Endothelial cell of umbilical vein (primary cell): ENCODE data around the gene DGKB. TPM values are rescaled to one million over a fixed set of nuclear protein-coding genes. Genes with fewer than 3 reads are reported as not detected.

Experiments used
- BruUV-seq: library from RNA; stranded (reverse); fragments of 400-500 nt; replicated peaks from 2 replicates; lab custom pipeline; 2021; lab: Mats Ljungman, UMichigan
- CTCF ChIA-PET: fragments of 300-600, 350-600 bp; sonication (Branson Sonifier 250); formaldehyde crosslinking; loops from one replicate; lab custom pipeline; 2021; ENCODE audit warnings: antibody characterized with exemption, inconsistent platforms; lab: Charles Lee
- POLR2A ChIA-PET: fragments of 300-600, 350-600 bp; sonication (Branson Sonifier 250); formaldehyde crosslinking; loops from one replicate; lab custom pipeline; 2021; ENCODE audit warnings: antibody characterized with exemption, inconsistent platforms; lab: Charles Lee
- DNase-seq: peaks from one replicate; pipeline ENCODE4 v3.0.0-alpha.2; 2011; ENCODE audit warnings: low read depth, low spot score
- FAIRE-seq: peaks from 2 replicates; lab custom pipeline; 2011; peaks lifted over from hg19 to GRCh38; lab: Jason Lieb, UNC
- H2AFZ ChIP-seq: 2 replicates; pipeline ENCODE4 v1.6.0; 2012; ENCODE audit warnings: low read depth, low read length, control low read depth, inconsistent platforms
- H3K27ac ChIP-seq: 2 replicates; pipeline ENCODE4 v1.5.1; 2011; ENCODE audit warnings: low read depth, mild to moderate bottlenecking, control low read depth, low read length, moderate library complexity; ENCODE audit not compliant: insufficient read depth
- H3K27me3 ChIP-seq, 2 experiments: 2 replicates each; pipeline versions ENCODE4 v1.6.0 to v1.6.1; 2011; ENCODE audit warnings: low read length in 2 of 2, mixed read lengths in 1 of 2; ENCODE audit not compliant: control insufficient read depth in 2 of 2, insufficient read depth in 2 of 2
- H3K36me3 ChIP-seq, 2 experiments: 2 replicates in 1 of 2; 3 replicates in 1 of 2; pipeline ENCODE4 v1.5.1; 2011; ENCODE audit warnings: low read length in 2 of 2, mild to moderate bottlenecking in 1 of 2, moderate library complexity in 1 of 2; ENCODE audit not compliant: control insufficient read depth in 2 of 2, insufficient read depth in 2 of 2; ENCODE audit errors: extremely low read depth in 1 of 2
- H3K4me1 ChIP-seq: 3 replicates; pipeline ENCODE4 v1.5.1; 2011; ENCODE audit warnings: mild to moderate bottlenecking, low read length; ENCODE audit not compliant: control insufficient read depth, insufficient read depth; ENCODE audit errors: extremely low read depth
- H3K4me2 ChIP-seq: 2 replicates; pipeline ENCODE4 v1.6.1; 2011; ENCODE audit warnings: low read length, control low read depth, mixed read lengths; ENCODE audit not compliant: insufficient read depth
- H3K4me3 ChIP-seq, 3 experiments: fragments of 200-600 bp in 1 of 3; sonication (generic), shearing (Covaris generic) in 1 of 3; replicated peaks in 1 of 3; 2 replicates each; pipeline ENCODE4 v1.5.1; 2011 to 2016; ENCODE audit warnings: control low read depth in 3 of 3, low read length in 3 of 3, mild to moderate bottlenecking in 2 of 3, inconsistent platforms in 1 of 3, low read depth in 1 of 3, moderate library complexity in 1 of 3; ENCODE audit not compliant: insufficient read depth in 1 of 3
- H3K79me2 ChIP-seq: 2 replicates; pipeline ENCODE4 v1.6.0; 2012; ENCODE audit warnings: low read length, inconsistent platforms; ENCODE audit not compliant: control insufficient read depth, insufficient read depth
- H3K9ac ChIP-seq: replicated peaks from 2 replicates; pipeline ENCODE3; 2011; ENCODE audit warnings: low read length, control low read depth; ENCODE audit not compliant: insufficient read depth; ENCODE audit errors: extremely low read depth
- H3K9me1 ChIP-seq: replicated peaks from 3 replicates; pipeline ENCODE4 v1.6.0; 2011; ENCODE audit warnings: mild to moderate bottlenecking, low read length; ENCODE audit not compliant: control insufficient read depth, insufficient read depth; ENCODE audit errors: extremely low read depth
- H3K9me3 ChIP-seq: replicated peaks from 2 replicates; pipeline ENCODE4 v1.5.1; 2012; ENCODE audit warnings: low read length, inconsistent platforms; ENCODE audit not compliant: control insufficient read depth, insufficient read depth
- H4K20me1 ChIP-seq: replicated peaks from 2 replicates; pipeline ENCODE3; 2011; ENCODE audit warnings: mild to moderate bottlenecking, low read length; ENCODE audit not compliant: control insufficient read depth, insufficient read depth; ENCODE audit errors: extremely low read depth
- EZH2 ChIP-seq: IDR thresholded peaks from 2 replicates; pipeline ENCODE4 v1.6.1; 2012; ENCODE audit warnings: borderline replicate concordance, low read depth, mild to moderate bottlenecking, moderate library complexity, low read length, inconsistent platforms; ENCODE audit not compliant: severe bottlenecking
- FOS ChIP-seq: IDR thresholded peaks from 2 replicates; pipeline ENCODE4 v1.6.1; 2011; ENCODE audit warnings: mild to moderate bottlenecking, low read length, moderate library complexity, borderline replicate concordance; ENCODE audit not compliant: insufficient read depth
- GATA2 ChIP-seq: IDR thresholded peaks from 2 replicates; pipeline ENCODE4 v1.7.0; 2011; ENCODE audit warnings: low read depth, mild to moderate bottlenecking, moderate library complexity, mixed read lengths, low read length; ENCODE audit not compliant: insufficient read length, insufficient read depth
- JUN ChIP-seq: IDR thresholded peaks from 2 replicates; pipeline ENCODE4 v1.6.1; 2011; ENCODE audit warnings: borderline replicate concordance, low read depth; ENCODE audit not compliant: insufficient read length, insufficient read depth
- MYC ChIP-seq: IDR thresholded peaks from one replicate; pipeline ENCODE4 v1.6.1; 2011; ENCODE audit warnings: mild to moderate bottlenecking, low read depth, low read length
- POLR2A ChIP-seq: IDR thresholded peaks from 2 replicates; pipeline ENCODE4 v1.6.1; 2012; ENCODE audit warnings: low read depth, mild to moderate bottlenecking, control low read depth, low read length
- POLR2AphosphoS5 ChIP-seq: IDR thresholded peaks from 2 replicates; pipeline ENCODE4 v1.6.1; 2012; ENCODE audit warnings: low read depth, mild to moderate bottlenecking, control low read depth, low read length, moderate library complexity; ENCODE audit not compliant: insufficient read depth
- dilution Hi-C: fragments of 300-500 bp; cut with MboI; formaldehyde crosslinking; loops from one replicate; pipeline ENCODE4 v1.15.0; 2019; ENCODE audit warnings: low sequenced_read_pairs; ENCODE audit not compliant: extremely low pct_ligation_motif_present
- intact Hi-C: fragments of 100-400 bp; cut with micrococcal nuclease; formaldehyde crosslinking; loops from one replicate; pipeline ENCODE4 v1.10.0; 2022
- polyA plus RNA-seq, 4 experiments: library from polyadenylated mRNA; depleted of rRNA in 3 of 4; stranded (reverse) in 3 of 4; unstranded in 1 of 4; fragments of >200 nt; gene quantifications; 2 replicates each; pipeline versions ENCODE4 v1.2.1 to v1.2.3, GENCODE V29; 2011 to 2012; ENCODE audit warnings: missing spikeins in 1 of 4
- total RNA-seq: library from RNA; stranded (reverse); gene quantifications from 2 replicates; pipeline ENCODE4 v1.2.3, GENCODE V29; 2021
- TF ChIP-seq, protein P1 (sequence below), 2 donors: IDR thresholded peaks; 1 replicate in 1 of 2; 2 replicates in 1 of 2; pipeline ENCODE4 v1.5.1; 2011; ENCODE audit warnings: low read length in 2 of 2, mild to moderate bottlenecking in 2 of 2, moderate library complexity in 2 of 2, control low read depth in 1 of 2, inconsistent platforms in 1 of 2, low read depth in 1 of 2; ENCODE audit not compliant: insufficient read depth in 1 of 2; ENCODE audit errors: extremely low read depth in 1 of 2
- TF ChIP-seq, protein P2 (sequence below): IDR thresholded peaks from 2 replicates; pipeline ENCODE4 v1.6.1; 2011; ENCODE audit not compliant: insufficient read depth, insufficient read length

The DGKB gene
- total and polyA plus RNA-seq, 2 donors (not counting 3 experiments of a cell fraction or from before 2014, with no cell fraction given), result not detected

DNA sequence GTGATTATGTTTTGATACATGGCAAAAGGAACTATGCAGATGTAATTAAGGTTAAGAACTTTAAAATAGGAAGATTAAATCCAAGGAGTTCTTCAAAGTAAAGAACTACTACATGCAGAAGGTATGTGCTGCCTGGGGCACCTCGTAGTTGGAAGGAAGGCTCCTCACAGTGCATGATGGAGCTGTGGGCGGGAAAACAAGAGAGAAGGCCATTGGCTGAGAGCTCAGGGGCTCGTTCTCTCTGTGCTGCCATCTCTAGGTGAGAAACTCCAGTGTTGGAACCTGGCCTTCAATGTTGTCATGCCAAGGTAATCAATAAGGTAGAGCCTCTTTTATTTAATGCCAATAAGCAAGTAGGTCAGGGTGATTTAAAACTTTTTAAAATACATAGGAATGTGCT, 521.7 kb downstream of the DGKB start:
- Histone ChIP-seq H3K79me2 (no peaks in the 10 kb centered on the region), H2AFZ (no peak overlapping the region), H3K4me2 (no peak overlapping the region), H3K4me3 (no peak overlapping the region), H3K4me1 (no peaks in the 10 kb centered on the region), H3K27ac (no peak overlapping the region), H3K9me3 (no peaks in the 10 kb centered on the region), H3K9me1 (no peaks in the 10 kb centered on the region), H3K36me3 (no peaks in the 10 kb centered on the region), H3K27me3 (no peaks in the 10 kb centered on the region), H3K9ac (no peak overlapping the region), H4K20me1 (no peaks in the 10 kb centered on the region)
- DNase-seq (no peak), FAIRE-seq (no peak)
- POLR2A ChIA-PET, result no interaction called here
- intact Hi-C loops (no loop called here), dilution Hi-C loops (no loop called here)
- CTCF ChIA-PET, result no interaction called here
- no peak for TF ChIP-seq EZH2
- TF ChIP-seq POLR2A, result no peak
- no peak for TF ChIP-seq JUN
- TF ChIP-seq GATA2, result no peak
- TF ChIP-seq POLR2AphosphoS5, result no peak
- no peak for TF ChIP-seq MYC
- no TSS peak for BruUV-seq

DNA sequence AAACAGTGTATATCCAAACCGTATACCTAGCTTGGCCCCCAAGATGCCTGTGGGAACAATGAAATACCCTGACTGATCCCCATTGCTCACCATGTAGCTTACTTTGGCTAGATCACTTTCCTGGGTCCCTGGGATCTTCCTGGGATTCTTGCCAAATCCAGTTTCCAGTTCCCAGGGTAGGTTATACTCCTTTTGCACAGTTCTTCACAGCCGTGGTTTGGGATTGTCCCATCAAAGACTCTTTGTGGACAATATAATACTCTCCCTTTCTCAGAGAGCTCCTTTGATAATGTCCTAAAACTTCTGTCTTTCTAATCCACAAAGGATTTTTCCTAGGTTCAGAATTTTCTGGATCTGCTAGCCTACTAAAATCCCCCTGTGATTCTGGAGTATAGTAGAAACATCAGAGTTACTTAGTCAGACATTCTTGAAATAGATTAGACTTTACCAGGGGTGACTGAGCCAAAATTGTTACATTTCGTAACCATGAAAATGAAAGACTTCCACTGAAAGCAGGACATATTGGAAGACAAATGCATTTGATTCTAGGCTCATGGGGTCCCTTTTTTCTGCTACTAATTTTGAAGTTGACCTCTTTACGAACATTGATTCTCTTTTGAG, 524.8 kb downstream of the DGKB start:
- Histone ChIP-seq H3K4me3 (no peak overlapping the region), H3K27ac (no peak overlapping the region), H3K27me3 (no peaks in the 10 kb centered on the region), H3K9ac (no peak overlapping the region), H3K79me2 (no peaks in the 10 kb centered on the region), H3K4me2 (no peak overlapping the region), H4K20me1 (no peaks in the 10 kb centered on the region), H3K9me1 (no peaks in the 10 kb centered on the region), H3K36me3 (no peaks in the 10 kb centered on the region), H3K4me1 (no peaks in the 10 kb centered on the region), H2AFZ (no peak overlapping the region), H3K9me3 (no peaks in the 10 kb centered on the region)
- dilution Hi-C loops, result no loop called here
- TF ChIP-seq, protein P1, sequence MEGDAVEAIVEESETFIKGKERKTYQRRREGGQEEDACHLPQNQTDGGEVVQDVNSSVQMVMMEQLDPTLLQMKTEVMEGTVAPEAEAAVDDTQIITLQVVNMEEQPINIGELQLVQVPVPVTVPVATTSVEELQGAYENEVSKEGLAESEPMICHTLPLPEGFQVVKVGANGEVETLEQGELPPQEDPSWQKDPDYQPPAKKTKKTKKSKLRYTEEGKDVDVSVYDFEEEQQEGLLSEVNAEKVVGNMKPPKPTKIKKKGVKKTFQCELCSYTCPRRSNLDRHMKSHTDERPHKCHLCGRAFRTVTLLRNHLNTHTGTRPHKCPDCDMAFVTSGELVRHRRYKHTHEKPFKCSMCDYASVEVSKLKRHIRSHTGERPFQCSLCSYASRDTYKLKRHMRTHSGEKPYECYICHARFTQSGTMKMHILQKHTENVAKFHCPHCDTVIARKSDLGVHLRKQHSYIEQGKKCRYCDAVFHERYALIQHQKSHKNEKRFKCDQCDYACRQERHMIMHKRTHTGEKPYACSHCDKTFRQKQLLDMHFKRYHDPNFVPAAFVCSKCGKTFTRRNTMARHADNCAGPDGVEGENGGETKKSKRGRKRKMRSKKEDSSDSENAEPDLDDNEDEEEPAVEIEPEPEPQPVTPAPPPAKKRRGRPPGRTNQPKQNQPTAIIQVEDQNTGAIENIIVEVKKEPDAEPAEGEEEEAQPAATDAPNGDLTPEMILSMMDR (IDR thresholded peaks at IDR 0.05; ENCODE audit: extremely low read depth in 1 of 2, insufficient read depth in 1 of 2, low read depth in 1 of 2, low read length in 2 of 2), result no peak
- TF ChIP-seq EZH2 (no peak), FOS (no peak), POLR2AphosphoS5 (no peak), POLR2A (no peak), MYC (no peak), JUN (no peak)
- TF ChIP-seq, protein P2, sequence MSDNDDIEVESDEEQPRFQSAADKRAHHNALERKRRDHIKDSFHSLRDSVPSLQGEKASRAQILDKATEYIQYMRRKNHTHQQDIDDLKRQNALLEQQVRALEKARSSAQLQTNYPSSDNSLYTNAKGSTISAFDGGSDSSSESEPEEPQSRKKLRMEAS, result no peak
- no TSS peak for BruUV-seq
- ChIA-PET POLR2A (no interaction called here), CTCF (no interaction called here)
- intact Hi-C loops, result no loop called here
- no peak for DNase-seq
- FAIRE-seq, result no peak
